Medulla oblongata (tissue), 1 donor: ENCODE measurements around the gene STAG3.
"Not testable (repeated sequence)": the region's sequence is repeated elsewhere in the genome, so short reads cannot be mapped to it uniquely, and the experiment has no call there.

Experiments used
- DNase-seq: peaks from one replicate; pipeline ENCODE4 v3.0.0-alpha.2; 2015; ENCODE audit errors: extremely low spot score

The STAG3 gene

DNA sequence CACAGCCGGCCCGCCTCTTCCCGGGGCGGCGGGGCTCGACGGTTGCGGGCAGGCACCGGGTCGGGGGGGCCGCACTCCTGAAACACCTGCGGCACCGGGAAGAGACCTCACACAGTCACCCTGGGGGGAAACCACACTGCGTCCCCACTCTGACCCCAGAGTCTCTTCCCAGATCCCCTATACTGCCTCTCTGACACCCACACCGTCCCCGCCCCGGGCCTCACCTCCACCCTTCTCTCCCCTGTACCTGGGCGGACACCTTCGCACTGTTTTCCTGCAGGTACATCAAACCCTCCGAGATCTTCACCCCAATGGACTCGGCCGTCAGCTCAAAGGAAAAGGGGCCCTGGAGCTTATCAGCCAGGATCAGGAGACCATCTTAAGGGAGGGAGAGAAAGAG is 5.9 kb upstream of the STAG3 start:
- DNase-seq: no peak

DNA sequence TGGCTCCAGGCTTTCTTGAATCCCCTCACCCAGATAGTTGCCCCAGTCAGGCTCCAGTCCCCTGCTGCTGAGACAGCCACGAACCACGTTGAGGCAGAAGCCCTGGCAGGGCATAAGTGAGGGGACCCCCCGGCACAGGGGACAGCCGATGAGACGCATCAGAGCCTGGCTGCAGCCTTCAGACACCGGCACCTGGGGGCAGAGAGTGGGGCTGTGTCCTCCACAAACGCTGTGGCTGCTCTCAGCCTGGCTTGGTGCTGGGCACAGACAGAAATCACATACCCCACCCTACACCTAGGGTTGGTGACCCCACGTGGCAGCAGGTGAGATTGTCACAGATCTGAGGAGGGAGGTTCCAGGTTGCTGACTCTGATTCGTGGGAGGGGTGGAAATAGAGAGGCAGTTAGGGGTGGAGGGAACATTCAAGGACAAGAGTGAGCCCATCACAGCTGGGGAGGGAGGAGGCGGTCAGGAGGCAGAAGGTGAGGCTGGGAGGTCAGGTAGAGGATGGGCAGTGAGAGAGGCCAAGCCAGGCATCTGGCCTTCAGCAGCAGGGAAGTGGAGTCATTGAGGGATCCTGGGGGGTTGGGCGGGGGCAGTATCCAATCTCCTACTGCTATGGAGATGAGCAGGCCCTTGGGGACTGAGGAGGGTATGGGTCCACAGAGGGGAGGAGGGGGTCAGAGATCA is 3.8 kb upstream of the STAG3 start:
- no peak for DNase-seq

- DNase-seq: no peak
Observed at GRCh38 chr7:100174582-100174981, 3.1 kb upstream of the STAG3 start.

- no peak for DNase-seq
Observed at GRCh38 chr7:100175296-100175935, 2.3 kb upstream of the STAG3 start.

- DNase-seq: no peak
Observed at GRCh38 chr7:100176096-100177044, 1.3 kb upstream of the STAG3 start.

GRCh38 chr7:100180084-100180483 is 2.4 kb downstream of the STAG3 start:
- DNase-seq: not testable (repeated sequence)

DNA sequence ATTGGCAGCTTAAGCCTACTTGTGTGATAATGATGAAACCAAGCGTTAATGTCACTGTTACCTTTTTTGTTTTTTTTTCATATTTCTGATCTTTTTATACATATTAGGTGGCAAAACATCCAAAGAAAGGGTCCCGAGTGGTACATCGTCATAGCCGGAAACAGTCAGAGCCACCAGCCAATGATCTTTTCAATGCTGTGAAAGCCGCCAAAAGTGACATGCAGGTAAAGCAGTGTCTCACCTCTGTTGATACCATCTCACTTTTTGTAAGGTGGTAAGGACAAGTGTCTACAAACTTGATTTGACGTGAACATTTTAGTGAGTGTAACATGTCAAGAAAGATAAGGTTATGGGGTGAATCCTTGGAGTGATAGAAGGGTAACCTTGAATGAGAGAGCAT is 4.9 kb downstream of the STAG3 start:
- not testable (repeated sequence) for DNase-seq

- not testable (repeated sequence) for DNase-seq
Observed at GRCh38 chr7:100183090-100183489, 5.4 kb downstream of the STAG3 start.

DNA sequence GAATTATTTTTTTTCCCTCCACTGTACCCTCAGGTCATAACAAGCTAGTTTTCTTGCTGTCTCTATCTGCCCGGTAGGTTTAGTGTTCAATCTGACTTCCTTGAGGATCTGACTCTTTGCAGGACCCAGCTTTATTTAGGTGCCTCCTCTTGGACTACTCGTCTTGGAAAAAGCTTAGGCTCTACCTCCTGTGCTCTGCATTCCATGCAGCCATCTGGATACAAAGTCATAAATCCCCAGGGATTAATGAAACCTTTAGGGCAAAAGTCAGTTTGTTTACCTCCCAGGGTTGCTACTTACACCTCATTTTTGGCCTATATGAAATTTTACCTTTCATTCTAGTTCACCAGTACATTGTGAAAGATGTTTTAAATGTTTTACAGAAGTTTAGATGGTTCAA is 8.0 kb downstream of the STAG3 start:
- no peak for DNase-seq

DNA sequence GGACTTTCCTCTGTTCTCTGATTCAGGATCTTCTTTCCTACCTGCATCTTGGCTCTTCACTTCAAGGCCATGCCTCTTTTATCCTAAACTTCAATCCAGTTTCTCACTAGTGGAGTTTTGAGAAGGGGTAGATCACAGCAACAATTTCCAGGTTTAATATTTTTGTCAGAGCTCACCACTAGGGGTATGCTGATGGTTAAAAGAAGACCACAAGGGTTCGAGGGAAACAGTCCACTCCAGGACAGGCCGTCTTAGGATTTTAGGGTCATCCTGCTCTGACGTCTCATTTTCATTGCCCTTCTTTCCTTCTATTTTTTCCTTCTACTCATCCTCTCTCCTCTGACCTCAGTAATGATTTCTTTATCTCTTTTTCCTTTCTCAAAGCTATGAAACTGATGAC is 11.3 kb downstream of the STAG3 start:
- DNase-seq: no peak

GRCh38 chr7:100190048-100190711 is 12.5 kb downstream of the STAG3 start:
- DNase-seq: peak; percentile 50

DNA sequence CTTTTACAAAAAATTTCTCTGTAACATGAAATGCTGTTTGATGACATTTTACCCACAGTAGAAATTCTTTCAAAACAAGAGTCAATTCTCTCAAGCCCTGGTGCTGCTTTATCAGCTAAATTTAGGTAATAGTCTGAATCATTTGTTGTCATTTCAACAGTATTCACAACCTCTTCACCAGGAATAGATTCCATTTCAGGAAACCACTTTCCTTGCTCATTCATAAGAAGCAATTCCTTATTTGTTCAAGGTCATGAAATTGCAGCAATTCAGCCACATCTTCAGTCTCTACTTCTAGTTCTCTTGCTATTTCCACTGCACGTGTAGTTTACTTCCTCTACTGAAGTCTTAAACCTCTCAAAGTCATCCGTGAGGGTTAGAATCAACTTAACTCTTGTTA is 14.1 kb downstream of the STAG3 start:
- DNase-seq: no peak

GRCh38 chr7:100192281-100192862 is 14.7 kb downstream of the STAG3 start:
- DNase-seq: not testable (repeated sequence)

- no peak for DNase-seq
Observed at GRCh38 chr7:100192969-100193368, 15.3 kb downstream of the STAG3 start.

DNA sequence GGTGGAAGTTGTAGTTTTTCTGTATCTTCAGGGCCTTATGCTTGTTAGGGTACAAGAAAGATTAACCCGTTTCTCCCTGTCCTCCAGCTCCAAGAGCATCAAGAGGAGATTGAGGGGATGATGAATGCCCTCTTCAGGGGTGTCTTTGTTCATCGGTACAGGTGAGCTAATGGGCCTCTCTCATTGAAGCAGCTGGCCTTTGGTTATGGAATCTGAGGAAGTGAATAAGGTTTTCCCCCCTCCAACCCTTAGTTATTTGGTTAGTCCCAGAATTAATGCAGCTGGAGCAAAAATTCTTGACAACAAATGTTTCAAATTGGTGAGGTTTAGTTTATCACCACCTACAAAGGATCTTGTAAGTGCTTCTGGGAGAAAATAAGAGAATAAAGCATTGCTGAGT is 17.5 kb downstream of the STAG3 start:
- no peak for DNase-seq

DNA sequence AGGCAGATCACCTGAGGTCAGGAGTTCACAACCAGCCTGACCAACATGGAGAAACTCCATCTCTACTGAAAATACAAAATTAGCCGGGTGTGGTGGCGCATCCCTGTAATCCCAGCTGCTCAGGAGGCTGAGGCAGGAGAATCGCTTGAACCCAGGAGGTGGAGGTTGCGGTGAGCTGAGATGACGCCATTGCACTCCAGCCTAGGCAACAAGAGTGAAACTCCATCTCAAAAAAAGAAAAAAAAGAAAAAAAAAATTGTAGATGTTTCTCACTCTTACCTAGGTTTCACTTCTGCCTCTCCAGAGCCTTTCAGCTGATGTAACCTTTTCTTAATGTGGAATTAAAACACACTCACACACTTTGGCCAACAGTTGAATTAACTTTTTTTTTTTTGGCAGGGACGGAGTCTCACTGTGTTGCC is 18.2 kb downstream of the STAG3 start:
- not testable (repeated sequence) for DNase-seq

- DNase-seq: peak; percentile 52
Observed at GRCh38 chr7:100198266-100198665, 20.5 kb downstream of the STAG3 start.

- no peak for DNase-seq
Observed at GRCh38 chr7:100200693-100201092, 23.0 kb downstream of the STAG3 start.

GRCh38 chr7:100204454-100204853 is 26.7 kb downstream of the STAG3 start:
- DNase-seq: no peak

DNA sequence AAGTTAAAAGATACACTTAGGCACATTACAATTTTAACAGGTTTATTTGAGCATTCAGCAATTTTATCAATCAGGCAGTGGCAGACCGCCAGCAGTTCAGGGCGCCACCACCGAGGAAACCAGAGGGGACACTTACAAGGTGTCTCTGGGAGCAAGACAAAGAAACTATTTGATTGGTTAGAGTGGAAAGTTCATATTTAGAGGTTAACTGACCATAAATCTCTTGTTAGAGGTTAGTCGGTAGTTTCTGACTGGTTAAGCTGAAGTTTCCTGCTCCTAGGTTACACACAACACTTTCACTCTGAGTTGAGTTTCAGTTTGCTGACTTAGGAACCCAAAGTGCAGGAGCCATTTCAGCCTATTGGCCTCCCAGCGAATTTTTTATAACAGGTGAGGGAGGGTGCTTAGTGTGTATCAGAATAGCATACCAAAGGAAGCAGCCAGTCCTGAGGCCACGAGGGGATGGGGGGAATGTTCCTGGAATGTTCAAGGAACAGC is 31.2 kb downstream of the STAG3 start:
- no peak for DNase-seq

DNA sequence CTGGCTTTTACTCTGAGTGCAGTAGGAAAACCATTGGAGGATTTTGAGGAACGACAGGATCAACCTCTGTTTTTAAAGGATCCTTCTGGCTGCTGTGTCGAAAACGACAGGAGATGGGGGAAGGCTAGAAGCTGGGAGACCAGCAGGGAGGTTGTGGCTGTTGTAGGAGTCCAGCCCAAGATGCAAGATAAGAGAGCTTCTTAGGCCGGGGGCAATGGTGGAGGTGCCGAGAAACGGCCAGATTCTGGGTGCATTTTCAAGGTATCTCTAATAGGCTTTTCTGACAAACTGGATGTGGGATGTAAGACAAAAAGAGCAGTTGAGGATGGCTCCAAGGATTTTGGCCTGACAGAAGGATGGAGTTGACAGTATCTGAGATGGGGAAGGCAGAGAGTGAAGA is 31.8 kb downstream of the STAG3 start:
- no peak for DNase-seq
